G401 (cell line): Measurements from ENCODE around the gene PECR. TPM values are rescaled to one million over a fixed set of nuclear protein-coding genes. Genes with fewer than 3 reads are reported as not detected.
A peak's percentile ranks its signal among the peaks of the same experiment; 100 is the strongest.
"Not testable (repeated sequence)": the region's sequence is repeated elsewhere in the genome, so short reads cannot be mapped to it uniquely, and the experiment has no call there.

Experiments used
- DNase-seq: peaks from one replicate; pipeline ENCODE4 v3.0.0-alpha.2; 2015; ENCODE audit warnings: low spot score
- in situ Hi-C: cut with HindIII; loops from 2 replicates; pipeline ENCODE4 v1.10.0; 2016; ENCODE audit warnings: low sequenced_read_pairs, mixed read lengths
- total RNA-seq: library from RNA; depleted of rRNA; stranded (reverse); fragments of >200 nt; shearing (Covaris generic); gene quantifications from 2 replicates; pipeline ENCODE4 v1.2.3, GENCODE V29; 2014

Gene PECR
- total RNA-seq, 1 experiment from 2014 or later: 11.2 TPM

DNA sequence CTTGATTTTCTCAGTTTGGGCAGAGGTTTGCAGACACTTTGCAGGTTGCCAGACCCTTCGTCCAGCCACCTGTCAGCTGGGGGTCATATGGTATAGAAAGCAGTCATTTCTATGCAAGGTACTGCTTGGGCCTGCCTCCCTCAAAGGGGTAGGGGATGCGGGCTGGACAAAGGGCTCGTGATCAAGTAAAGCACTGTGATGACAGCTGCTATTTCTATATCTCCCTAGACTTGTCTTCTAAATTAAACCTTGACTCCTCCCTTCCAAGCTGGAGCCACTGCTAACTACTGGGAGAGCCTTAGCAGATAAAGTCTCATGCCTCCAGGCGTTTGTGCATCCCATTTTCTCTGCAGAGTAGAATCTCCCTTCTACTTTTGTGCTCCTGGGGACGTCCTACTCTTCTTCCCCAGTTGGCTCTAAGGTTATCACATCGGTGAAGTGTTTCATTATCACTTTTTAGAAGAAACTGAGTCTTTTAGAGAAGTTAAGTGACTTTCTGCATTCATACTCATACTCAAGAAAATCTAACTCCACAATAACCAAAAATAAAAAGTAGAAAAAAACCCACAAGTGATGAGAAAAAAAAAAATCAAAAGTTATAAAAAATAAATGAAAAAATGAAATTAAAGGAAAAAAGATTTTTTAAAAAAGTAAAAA, 26.8 kb upstream of the PECR start:
- peak; percentile 8 for DNase-seq
- in situ Hi-C loops: no loop called here

DNA sequence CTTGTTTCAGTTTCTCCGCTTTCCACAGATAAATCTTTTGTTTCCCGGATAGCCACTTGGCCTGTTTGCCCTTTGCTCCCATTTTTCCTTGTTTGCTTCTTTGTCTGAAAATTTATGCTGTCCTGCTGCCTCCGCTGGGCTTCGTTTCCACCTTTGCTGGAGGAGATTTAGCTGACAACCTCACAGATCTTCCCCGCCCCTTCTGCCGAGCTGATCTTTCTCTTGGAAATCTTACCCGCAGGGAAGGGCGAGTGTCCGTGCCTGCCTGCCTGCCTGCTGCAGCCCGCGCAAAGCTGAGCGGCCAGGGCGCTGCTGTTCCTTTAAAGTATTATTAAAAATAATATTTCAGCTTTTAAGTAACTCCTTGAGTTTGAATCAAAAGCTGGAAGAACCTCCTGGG, 26.2 kb upstream of the PECR start:
- in situ Hi-C loops: no loop called here
- DNase-seq: no peak

DNA sequence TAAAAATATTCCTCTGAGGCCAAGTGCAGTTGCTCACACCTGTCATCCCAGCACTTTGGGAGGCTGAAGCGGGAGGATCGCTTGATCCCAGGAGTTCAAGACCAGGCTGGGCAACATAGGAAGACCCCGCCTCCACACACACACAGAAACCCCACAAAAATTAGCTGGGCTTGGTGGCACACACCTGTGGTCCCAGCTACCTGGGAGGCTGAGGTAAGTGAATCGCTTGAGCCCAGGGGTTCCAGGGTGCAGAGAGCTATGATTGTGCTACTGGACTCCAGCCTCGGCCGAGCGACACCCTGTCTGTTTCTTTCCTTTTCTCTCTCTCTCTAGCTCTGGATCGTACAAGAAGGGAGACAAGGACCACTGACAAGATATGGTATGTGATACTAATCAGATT, 25.7 kb upstream of the PECR start:
- in situ Hi-C loops: no loop called here
- no peak for DNase-seq

DNA sequence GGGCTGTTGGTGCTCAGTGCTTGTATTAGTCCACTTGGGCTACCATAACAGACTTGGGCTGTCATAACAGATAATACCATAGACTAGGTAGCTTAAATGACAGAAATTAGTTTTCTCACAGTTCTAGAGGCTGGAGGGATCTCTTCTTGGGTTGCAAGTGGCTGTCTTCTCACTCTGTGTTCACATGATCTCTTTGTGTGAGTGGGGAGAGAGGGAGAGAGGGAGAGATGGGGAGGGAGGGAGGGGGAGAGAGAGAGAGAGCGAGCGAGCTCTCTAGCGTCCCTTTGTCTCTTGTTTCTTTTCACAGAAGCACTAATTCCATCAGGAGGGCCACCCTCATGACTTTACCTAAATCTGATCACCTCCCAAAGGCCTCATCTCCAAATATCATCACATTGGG, 23.1 kb upstream of the PECR start:
- in situ Hi-C loops: no loop called here

DNA sequence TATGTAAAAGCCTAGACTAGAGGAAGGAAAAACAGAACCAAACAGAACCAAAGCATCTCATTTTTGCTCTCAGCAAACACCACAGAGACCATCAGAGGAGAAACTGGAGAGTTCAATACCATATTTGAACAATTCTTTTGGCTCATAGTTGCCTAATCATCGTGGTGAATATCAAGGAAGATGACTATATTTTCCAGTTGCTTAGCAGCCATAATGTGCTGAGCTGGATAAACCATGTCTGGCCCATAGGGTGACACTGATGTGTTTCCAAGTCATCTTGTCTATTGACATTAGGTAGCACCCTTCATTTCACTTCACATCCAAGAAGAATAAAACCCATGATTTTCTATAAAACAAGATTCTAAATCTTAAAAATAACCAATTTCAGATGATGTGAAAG, 21.6 kb upstream of the PECR start:
- in situ Hi-C loops: no loop called here

More for the DNA sequence above, 23.1 kb upstream of the PECR start:
- DNase-seq: no peak

DNA sequence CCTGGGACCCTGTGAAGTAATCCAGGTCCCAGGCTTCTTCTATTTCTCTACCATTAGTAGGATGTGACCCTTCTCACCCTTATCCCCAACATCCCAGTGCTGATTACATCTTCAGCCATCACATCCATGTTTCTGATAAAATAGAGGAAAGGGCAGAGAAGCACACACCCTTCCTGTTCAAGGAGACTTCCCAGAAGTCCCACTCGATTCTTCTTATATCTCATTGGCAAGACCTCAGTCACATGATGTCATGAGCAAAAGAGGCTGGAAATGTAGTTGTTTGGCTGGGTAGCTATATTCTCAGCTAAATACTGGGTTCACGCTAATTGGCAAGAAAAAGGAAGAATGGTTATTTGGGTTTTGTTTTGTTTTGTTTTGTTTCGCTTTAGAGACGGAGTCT, 19.5 kb upstream of the PECR start:
- no peak for DNase-seq
- in situ Hi-C loops: no loop called here

More for the DNA sequence above, 21.6 kb upstream of the PECR start:
- no peak for DNase-seq

DNA sequence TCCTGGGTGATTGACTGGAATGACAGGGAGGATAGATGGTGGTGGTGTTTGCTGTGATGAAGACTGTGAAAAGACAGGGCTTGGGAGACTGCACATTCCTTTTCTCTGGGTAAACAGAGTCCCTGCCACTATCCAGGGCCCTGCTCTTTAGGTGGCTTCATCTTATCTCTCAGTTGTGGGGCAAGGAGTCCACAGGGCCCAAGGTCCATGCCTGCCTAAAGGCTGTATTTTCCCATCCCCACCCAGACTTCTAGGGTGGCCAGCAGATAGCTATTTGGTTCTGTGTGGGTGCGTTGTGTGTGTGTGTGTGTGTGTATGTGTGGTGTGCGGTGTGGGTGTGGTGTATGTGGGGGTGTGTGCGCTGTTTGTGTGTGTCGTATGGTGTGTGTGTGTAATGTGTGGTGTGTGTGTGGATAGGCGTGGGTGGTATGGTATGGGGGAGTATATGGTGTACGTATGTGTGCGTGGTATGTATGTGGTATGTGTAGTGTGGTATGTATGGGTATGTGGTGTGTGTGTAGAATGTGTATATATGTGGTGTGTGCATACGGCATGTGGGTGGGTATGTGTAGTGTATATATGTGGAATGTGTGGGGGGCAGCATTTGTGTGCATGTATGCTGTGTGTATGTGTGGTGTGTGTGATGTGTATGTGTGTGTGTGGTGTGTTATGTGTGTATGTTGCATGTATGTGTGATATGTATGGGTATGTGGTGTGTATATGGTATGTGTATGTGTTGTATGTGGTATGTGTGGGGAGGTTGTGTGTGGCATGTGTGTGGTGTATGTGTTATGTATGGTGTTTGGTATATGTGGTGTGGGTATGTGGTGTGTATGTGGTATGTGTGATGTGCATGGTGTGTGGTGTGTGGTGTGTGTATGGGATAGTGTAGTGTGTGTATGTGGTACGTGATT, 17.1 kb upstream of the PECR start:
- DNase-seq: no peak
- in situ Hi-C loops: no loop called here

DNA sequence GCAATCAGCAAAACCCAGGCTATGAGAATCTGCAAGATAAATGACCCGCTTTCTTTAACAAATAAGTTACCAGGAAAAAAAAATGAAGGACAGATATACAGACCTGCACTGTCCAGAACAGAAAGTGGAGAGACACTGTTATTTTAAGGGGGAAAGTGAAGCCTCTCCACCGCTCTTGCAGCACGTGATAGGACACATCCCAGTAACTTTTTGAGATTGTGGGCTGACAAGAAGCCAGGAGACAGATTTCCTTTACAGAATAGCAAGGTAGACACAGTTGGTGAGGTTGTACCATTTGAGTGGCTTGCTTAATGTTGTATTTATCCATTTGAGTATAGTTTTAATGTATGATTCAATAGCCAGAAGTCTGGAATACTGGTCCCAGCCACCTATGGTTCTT, 13.1 kb upstream of the PECR start:
- in situ Hi-C loops: no loop called here

DNA sequence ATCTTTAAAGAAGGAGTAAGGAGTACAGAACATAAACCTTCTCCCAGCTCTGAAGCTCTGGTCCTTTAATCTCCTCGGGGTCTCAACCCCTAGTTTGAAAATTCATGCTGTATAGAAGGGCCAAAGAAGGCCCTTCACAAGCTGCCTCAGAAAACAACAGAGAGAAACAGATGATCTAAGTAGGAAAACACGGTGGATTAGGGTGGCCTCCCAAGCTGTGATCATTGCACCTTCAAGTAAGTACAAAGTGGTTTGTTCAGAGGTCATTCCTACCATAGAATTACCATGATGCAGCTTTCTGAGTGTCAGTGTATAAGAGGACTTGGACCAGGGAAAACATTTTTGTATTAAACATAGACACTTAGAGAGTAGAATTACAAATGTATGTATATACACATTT, 11.0 kb upstream of the PECR start:
- DNase-seq: no peak
- in situ Hi-C loops: no loop called here

More for the DNA sequence above, 13.1 kb upstream of the PECR start:
- DNase-seq: no peak

DNA sequence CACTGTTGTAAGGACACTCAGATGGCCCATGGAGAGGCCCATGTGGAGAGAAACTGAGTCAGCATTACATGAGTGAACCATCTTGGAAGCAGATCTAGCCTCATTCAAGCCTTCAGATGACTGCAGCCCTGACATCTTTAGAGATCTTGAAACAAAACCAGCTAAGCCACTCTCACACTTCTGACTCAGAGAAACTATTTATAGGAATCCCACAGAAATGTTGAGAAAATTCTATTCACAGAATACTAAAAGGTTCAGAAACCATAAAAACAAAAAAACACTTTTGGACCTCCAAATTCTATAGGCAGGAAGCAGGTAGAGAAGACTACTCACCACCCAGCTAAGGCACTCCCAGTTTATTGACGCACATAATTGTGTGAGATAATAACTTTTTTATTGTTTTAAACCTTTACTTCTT, 8.8 kb upstream of the PECR start:
- in situ Hi-C loops: no loop called here
- no peak for DNase-seq

DNA sequence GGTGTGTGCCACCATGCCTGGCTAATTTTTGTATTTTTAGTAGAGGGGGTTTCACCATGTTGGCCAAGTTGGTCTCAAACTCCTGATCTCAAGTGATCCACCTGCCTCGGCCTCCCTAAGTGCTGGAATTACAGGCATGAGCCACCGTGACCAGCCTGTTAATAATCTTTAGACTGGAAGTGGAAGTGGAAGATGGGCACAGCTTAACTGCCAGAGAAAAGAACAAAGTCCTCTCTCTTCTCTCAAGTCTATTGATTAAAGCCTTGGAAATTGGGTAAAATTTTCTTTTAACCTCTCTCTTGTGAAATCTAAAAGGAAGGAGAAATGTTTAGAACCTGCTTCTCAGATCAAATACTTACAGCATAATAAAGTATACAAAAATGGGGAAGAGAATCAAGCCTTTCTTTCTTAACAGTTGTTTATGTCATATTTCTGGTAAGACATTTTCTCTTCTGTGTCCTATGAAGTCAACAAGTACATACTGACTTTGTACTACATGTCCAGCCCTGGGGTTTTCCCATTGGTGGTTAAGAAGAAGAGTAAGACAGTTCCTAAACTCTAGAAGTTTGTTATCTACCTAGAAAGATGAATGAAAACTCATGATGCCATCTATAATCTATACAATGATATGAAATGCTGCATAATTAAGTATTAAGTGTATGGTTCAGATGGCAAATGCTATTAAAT, 4.7 kb upstream of the PECR start:
- DNase-seq: no peak
- in situ Hi-C loops: no loop called here

DNA sequence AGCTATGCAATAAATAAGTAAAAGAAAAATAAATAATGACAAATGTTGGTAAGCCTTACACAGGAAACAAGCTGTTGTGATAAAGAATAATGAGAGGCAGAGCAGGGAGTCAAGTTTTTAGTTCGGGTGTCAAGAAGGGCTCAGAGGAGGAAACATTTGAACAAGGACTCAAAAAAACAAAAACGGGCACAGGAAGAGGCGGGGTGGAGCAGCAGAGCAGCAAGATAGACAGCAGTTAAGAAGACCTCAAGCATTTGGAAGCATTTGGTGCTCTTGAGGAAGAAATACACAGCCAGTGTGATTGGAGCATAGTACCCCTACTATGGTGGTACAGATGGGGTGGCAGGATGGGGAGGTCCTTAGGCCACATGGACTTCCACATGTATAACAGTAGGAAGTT, 2.9 kb upstream of the PECR start:
- DNase-seq: no peak
- in situ Hi-C loops: no loop called here

DNA sequence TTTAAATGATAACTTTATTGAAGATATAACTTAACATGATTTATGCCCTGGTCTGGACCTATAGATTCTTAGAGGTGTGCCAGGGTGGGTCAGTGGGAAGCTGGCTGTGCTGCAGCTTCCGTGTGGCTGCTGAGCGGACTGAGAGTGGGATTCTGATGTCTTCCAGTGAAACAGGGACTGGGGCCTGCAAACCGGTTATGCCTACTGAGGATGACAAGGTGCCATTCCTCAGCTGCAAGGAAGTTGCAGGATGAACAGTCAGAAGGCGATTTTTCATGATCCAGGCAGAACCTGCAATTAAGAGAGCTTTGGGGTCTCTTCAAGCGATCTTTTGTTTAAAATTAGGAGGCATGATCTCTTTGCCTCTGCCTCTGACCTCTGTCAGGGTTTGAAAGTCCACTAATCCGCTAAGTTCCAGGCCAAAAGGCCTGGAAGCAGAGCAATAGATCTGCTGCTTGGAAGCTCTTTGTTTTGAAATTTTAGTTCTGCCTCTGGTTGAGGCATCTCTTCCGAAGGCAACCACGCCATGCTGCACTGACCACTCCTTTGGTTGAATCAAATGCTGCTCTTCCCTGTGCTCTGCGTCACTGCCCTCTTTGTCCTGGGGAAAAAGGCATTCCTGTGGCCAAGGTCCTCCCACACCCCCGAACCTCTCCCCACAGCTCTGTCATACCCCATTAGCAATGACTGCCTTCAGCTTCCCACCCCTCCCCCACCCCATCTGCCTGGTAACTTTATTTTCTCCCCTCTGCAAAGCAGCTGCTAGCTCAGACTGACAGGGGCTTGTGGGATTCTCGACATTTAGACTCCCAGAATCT, 2.1 kb upstream of the PECR start:
- in situ Hi-C loops: no loop called here
- peak; percentile 40 for DNase-seq

DNA sequence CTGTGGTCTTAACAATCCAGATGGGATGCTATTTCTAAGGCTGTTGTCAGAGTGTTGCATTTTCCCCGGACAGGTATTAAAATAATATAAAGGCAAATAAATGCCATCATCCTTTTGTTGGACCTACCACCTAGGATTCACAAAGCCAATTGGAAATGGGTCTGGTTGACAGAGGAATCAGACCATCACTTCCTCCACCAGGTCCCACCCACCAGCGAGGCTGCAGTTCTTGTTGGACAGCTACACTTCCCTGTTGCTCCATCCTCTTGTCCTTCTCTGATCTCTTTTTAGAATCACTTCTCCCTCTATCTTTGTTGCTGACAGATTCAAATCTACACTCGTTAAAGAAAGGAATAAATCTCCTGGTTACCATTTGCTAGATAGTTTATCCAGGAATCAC, 1.2 kb upstream of the PECR start:
- peak; percentile 75 for DNase-seq

DNA sequence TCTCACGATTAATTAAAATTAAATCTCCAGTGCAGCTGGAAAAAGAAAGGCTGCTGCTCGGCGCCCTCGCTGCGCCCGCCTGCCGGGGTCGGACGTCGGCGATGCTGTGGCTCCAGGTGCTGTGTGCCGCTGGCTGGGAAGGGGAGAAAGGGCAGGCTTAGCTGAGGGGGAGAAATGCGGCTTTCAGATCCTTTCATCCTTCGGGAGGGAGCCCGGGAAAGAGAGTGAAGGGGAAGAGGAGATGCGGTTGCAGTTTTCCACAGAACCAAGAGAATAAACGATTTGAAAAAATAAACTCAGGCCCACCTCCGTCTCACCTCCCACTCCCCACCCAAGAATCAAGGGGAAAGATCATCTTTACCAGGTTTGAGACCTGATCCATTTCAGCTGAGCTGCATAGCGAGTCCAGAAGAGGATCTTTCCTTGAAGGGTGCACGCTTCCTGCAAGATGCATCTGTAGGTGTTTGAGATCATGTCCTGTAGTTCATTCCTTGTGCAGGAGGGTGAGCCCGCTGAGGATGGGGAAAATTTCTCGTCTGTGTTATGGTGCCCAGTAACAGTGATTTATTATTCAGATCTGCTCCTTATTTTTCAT, 605 bp upstream of the PECR start:
- in situ Hi-C loops: no loop called here
- peak; percentile 60 for DNase-seq

More for the DNA sequence above, 1.2 kb upstream of the PECR start:
- in situ Hi-C loops: no loop called here

DNA sequence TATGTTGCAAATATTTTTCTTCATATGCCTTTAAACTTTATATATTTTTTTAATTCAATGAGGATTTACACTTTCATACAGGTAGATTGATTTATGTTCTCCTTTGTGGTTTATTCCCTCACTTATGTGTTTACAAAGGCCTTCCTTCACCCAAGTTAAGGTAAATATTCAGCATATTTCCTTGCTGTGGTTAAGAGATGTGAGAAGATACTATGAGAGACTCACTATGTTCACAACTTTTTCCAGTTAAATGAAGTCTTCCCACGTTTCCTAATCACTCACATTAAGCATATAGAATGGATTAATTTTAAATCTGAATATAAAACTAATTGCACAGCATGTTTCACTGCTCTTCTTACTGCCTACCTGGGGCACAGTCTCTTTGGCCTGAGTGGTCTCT, 597 bp downstream of the PECR start:
- in situ Hi-C loops: no loop called here
- no peak for DNase-seq

DNA sequence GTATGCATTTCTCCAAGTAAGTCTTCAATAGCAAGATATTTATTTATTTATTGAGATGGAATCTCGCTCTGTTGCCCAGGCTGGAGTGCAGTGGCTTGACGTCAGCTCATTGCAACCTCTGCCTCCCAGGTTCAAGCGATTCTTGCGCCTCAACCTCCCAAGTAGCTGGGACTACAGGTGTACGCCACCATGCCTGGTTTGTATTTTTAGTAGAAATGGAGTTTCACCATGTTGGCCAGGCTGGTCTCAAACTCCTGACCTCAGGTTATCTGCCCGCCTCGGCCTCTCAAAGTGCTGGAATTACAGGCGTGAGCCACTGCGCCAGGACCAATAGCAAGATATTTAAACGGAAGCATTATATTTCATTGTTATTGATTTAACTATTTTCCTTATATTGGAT, 1.6 kb downstream of the PECR start:
- DNase-seq, in situ Hi-C loops: not testable (repeated sequence)

DNA sequence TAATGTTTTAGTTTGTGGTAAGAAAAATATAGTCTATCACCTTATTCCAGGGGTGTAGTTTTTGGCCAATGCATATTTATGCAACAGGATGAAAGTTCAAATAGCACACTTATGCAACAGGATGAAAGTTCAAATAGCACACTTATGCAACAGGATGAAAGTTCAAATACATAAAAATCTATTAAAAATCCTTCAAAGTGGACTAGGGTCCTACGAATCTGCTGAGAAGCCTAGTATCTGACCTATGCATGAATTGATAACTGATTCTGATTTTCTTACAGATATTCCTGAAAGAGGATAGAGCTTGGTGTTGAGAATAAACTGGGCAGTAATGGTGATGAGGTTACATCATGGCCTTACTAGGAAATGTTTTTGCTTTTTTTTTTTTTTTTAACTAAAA, 2.8 kb downstream of the PECR start:
- in situ Hi-C loops: no loop called here
- DNase-seq: no peak
